Ramos (cell line): Measurements from ENCODE around the gene DCBLD1.

ENCODE experiments used
- in situ Hi-C: fragments of 300-500 bp; cut with MboI; formaldehyde crosslinking; loops from one replicate; pipeline ENCODE4 v1.14.3; 2022; ENCODE audit warnings: low sequenced_read_pairs; ENCODE audit not compliant: unreplicated experiment

DCBLD1 gene

DNA sequence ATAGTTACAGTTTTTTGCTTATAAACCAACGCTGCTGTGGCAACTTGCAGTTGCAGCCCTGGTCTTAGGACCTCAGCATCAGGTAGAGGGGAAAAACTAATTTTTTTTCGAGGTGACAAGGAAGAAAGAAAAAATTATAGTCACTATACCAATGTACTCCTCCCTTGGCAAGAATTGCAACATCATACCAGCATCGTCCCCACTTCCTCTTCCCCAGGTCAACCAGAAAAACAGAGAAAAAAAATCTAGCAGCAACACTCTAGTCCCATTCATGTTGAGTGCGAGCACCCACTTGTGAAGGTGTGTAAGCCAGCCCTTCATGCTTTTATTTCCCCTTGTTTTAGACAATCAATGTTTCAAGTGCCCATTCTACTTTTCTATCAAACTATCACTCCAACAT is 13.1 kb upstream of the DCBLD1 start:
- in situ Hi-C loops = no loop called here

DNA sequence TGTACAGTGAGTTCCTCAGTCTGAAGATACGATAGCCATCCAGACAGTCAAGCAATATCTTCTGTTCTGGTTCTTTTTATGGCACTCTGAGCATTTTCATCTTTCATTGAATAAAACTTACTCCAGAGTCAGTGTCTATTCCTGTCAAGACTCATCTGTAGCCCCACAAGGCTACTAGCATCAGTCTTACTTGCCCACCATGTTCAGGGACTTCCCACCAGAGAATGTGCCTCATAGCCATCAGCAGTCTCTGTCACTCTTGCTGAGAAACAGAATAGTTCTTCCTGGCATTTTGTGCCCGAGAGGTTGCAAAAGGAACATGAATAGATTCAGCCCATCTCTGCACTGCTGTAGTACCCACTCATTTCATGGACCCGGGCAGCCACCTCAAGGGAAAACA is 12.7 kb upstream of the DCBLD1 start:
- in situ Hi-C loops = no loop called here

DNA sequence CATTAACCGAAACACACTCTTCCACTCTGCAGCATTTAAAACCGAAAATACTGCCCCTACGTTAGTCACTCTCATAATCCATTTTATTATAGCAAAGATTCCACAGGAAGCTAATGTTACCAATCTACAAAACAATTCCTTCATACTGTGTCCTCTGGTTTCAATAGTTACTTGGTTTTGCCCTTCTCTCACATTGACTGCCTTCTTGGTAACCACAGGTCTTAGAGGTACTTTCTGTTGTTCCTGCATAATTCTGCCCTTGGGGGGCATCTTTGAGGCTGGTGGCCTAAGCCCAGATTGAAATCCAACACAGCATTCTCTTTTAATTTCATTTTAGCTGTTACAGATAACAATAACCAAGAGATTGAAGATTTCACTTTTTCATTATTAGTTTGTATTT is 9.8 kb upstream of the DCBLD1 start:
- in situ Hi-C loops = no loop called here

DNA sequence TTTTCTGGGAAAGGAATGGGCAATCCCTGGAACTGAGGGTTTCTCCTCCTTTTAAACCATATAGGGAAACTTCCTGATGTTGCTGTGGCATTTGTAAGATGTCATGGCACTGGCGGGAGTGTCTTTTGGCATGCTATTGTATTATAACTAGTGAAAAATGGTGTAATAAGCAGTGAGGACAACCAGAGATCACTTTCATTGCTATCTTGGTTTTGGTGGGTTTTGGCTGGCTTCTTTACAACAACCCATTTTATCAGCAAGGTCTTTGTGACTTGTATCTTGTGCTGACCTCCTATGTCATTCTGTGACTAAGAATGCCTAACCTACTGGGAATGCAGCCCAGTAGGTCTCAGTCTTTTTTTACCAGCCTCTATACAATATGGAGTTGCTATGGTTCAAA is 9.1 kb upstream of the DCBLD1 start:
- in situ Hi-C loops = no loop called here

DNA sequence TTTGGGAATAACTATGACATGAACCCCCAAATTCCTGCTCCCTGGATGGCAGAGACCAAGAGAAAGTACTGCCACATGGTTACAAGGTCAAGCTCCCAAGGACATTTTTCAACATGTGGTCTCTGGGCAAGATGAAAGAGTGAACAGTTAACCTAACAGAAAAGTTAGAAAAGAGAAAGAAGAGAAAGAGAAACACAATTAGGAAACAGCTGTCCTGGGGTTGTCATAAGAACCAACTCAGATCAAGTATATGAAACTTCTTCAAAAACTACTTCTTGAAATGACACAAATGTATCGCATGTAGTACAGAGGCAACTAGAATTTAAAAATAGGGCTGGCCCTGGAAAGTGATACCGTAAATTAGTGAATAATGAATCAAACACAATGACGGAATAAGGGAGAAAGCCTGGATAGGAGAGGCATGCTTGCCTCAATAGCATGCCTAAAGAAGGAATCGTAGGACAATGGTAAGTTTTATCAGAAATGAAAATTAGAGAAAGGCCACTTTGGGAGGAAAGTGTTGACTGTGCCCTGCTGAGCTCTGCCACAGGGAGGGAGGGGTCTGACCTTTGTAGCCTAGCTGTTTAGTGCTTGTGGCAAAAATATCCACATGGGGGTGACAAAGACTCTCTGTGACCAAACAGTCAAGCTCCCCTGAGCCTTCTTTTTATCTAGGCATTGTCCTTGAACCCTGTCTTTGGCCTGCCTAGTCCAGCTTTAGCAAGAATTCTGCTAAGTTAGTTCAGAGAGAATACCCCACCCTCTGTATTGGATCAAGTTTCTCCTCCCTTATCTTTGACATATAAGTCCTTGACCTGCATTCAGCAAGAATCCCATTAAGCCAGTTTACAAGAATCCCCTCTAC is 4.3 kb upstream of the DCBLD1 start:
- in situ Hi-C loops = no loop called here

DNA sequence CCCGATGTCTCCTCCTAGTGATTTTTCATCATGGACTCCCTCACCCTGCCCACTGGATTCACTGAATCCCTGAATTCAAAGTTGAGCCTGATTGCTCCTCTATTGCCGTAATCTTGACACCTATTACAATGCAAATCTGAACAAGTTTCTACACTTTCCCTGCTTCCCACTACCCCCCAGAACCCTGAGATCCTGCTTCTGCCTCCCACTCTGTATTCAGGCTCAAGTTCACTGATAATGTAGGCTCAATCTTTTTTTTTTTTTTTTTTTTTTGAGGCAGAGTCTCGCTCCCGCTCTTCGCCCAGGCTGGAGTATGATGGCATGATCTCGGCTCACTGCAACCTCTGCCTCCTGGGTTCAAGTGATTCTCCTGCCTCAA is 3.6 kb upstream of the DCBLD1 start:
- in situ Hi-C loops = no loop called here

DNA sequence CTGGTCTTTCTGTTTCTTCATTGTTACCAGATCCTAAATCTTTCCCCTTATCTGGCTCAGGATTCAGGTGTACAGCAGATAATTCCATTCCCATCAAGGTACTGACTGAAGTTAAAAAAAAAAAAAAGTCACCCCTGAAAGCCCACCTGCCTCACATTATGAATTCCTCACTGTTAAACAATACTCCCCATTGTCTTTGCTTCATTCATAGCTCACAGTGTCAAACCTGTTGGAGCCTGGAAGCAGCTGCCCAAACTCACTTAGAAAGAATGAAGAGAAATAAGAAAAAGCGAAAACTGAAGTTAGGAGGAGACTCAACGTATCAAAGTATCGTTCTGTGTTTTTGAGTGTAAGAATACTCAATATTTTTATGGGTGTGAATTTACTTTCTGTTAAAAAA is 1.8 kb upstream of the DCBLD1 start:
- in situ Hi-C loops = no loop called here

DNA sequence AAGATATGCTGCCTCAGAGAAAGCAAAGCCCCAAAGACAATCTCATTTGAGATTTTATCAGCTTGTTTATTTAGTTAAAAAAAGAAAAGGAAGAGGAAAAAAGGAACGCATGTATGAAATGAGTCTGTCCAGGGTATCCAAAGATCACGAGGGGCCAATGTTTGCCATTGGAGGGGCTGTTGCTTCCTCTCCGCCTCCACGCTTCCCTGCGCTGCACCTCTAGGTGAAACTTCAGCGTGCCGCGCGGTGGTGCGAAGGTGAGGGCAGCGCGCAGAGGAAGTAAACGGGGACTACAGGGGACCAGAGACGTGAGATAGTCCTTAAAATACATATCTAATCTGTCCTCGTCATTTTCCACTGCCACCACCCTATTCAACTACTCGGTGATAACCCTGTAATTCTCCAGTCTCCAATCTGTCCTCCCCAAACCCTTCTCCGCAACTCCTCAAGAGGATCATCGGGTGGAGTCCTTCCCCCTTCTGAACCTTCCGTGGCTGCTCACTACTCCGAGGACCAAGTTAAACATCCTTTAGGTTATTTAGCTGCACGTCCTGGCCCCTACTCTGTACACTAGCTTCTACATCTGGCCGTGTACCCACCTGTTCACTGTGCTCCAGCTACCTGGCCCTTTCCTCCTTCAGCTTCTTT is 1.1 kb upstream of the DCBLD1 start:
- in situ Hi-C loops = no loop called here

DNA sequence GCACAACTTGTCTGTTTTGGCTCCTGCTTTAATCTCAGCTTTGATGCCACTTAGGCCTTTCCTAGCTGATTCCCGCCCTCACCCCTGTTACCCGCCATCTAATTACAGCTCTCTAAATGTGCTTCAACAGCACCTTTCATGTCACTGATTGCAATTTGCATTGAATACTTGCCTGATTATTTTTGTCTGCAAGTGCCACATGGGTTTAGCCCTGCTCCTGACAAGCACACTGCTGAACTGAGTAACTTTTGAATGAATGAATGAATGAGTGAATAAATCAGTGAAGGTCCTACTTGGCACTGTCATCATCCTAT is 591 bp upstream of the DCBLD1 start:
- in situ Hi-C loops = no loop called here

DNA sequence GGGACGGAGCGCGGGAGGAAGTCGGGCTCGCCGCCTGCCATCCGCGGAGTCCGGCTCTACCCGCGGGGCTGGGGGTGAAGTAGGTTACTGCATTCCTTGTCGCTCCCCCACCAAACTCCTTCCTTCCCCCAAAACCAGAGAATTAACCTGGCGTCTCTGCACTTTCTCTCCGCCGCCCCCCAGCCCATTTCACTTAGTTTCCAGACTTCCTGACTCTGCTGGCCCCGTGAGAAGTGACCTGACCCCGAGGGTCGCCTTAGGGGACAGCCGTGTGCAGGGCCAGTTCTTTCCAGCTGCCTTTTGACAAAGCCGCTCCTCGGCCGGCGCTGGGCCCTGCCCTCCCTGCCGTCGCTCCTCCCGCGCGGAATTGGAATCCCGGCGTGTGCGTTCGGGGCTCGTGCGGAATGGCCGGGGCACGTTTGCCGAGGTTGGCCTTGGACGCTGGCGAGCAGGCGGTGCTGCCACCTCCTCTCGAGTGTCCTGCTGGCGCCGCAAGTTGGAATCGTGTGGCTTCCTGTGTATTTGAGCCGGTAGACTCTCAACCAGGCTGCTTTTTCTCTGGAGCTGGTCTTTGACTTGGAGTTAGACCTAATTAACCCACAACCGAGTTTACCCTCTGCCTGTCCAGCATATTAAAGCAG is 650 bp downstream of the DCBLD1 start:
- in situ Hi-C loops = no loop called here

DNA sequence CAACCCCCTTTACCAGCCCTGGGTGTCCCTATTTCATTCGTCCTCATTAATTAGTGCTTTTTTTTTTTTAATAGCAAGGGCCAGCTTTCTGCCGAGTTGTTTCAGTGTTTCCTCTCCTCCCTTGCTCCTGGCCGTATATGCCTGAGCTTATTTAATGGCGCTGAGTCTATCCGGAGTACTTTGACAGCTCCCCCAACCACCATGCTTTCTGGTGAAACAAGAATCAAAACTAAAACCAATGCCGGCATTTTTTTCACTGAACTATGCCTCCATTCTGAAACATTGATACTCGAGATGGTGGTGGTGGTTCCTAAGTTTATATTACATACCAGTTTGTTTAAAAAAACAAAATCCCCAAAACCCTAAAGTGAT is 1.2 kb downstream of the DCBLD1 start:
- in situ Hi-C loops = no loop called here

DNA sequence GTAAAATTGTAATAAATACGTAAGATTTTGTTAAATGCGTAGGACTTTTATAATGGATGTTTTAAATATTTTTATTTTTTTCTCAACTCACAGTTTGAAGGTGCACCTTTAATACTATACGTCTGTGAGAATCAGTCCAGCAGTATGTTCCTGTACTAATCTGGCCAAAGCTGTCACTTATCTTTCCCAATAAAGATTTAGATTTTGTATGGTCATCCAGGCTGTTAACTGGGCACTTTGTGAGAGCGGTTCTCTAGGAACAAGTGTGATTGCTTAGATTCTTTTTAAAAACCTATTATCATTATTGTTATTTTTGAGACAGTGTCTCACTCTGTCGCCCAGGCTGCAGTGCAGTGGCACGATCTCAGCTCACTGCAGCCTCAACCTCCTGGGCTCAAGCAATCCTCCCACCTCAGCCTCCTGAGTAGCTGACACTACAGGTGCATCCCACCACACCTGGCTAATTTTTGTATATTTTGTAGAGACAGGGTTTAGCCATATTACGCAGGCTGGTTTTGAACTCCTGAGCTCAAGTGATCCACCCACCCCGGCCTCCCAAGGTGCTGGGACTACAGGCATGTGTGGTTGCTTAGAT is 1.7 kb downstream of the DCBLD1 start:
- in situ Hi-C loops = no loop called here

DNA sequence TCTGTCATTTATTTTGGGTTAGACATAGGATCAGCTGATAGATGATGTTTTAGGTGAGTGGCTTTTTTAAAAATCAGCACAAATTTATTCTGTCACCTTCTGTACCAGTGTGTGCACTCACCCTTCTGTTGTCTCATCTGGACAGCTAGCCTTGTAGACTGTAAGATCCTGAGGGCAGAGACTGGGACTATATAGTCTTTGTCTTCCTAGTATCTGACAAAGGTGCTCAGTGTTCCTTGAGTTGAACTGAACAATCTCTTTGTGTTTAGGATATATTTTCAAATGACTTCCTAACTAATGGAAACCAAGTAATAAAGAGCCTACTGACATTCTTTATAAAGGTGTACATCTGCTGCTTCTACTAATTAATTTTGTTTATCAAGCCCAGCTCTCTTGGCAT is 3.0 kb downstream of the DCBLD1 start:
- in situ Hi-C loops = no loop called here

DNA sequence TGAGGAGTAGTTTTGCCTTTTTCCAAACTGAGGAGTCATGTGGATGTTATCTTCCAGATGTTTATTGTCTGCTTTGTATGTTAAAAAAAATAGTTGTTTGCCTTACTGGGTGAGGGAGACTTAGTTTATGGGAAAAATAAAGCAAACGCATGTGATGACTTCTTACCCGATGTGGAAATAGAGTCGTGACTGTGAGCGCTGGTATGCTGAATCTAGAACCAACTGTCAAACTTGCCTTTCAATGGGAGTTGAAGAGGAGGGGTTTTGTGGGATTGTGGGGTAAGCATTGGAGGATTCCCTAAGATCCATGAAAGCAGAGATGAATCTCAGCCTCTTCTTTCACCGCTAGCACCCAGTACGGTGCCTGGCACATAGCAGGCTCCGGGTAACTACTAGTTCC is 5.3 kb downstream of the DCBLD1 start:
- in situ Hi-C loops = no loop called here

DNA sequence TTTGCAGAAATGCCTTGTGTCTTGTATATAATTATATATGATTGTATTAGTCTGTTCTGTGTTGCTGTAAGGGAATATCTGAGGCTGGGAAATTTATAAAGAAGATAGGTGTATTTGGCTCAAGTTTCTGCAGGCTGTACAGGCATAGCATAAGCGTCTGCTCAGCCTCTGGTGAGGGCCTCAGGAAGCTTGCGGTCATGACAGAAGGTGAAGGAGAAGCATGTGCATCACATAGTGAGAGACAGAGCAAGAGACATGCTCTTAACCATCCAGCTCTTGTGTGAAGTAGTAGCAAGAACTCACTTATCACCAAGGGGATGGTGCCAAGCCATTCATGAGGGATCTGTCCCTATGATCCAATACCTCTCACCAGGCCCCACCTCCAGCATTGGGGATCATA is 6.5 kb downstream of the DCBLD1 start:
- in situ Hi-C loops = no loop called here

DNA sequence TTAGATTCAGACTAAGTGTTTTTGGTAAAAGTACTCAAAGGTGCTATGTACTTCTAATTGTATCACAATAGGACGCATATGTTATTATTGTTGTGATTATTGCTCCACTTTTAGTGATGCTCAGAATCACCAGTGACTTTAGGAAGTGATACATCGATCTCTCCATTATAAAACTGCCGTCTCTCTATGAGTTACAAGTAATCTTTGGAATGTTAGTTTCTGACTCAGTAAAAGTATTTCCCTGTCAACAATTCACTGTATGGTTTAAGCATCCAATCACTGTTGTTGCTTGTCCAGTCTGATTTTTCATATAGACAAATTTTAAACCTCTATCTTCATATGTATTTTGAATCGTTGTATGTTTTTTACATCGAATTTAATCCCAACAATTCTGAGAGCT is 9.4 kb downstream of the DCBLD1 start:
- in situ Hi-C loops = no loop called here

DNA sequence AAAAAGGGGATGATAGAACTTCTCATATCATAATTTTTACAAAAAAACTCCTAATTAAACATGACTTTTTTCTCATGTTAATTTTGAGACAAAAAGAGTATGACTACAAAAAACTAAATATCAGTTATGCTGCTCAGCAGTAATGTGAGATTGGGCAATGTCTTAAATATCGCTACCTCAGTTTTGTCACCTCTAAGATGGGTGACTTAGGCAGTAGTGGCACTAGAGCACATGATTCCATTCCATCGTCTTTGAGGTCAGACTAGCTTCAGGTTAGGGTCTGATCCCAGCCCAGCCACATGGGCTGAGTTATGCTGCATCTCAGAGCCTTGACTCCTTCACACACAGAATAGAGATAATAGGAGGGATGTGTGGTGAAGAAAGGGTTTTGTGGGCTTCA is 11.0 kb downstream of the DCBLD1 start:
- in situ Hi-C loops = no loop called here

DNA sequence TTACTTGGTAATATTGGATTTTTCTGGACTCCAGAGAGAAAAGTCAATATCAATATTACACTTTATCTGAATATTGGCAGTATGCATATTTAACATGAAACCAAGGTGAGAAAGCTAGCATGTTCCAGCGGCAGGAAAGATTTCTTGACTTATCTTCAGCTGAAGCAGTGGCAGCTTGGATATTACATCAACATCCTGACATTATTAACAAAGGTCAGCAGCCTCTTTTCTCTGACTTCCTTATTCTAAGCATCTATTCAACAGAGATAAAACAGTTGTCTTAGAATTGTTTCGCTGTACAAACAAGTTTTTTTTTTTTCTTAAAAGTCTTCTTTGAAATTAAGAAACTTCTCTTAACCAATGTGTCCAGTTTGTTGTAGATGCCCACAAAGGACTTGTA is 11.8 kb downstream of the DCBLD1 start:
- in situ Hi-C loops = no loop called here

DNA sequence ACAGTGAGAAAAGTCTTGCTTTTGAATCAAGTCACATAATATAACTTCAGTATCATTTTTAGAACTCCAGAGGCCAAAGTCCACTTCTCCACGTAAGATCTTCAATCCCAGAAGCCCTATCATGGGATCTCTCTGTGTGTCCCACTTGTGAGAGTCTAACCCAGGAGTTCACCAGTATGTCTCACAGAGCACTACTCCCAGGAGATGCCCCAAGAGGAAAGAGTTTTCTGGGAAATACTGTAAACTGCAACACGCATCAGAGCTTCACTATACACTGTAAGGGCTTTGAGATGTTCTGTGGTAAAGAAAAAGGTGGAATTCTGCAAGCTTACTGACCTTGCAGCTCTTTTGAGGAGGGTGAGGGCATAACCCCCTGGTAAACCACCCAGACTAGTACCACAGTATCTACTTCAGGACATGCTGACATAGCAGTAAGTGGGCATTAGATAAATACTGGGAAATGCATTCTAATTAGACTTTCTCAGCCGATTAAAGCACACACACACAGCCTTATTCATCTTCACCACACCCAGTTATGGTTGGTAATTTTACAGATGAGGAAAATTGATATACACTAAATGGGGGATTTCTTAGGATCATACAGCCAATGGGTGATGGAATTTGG is 12.3 kb downstream of the DCBLD1 start:
- in situ Hi-C loops = no loop called here

DNA sequence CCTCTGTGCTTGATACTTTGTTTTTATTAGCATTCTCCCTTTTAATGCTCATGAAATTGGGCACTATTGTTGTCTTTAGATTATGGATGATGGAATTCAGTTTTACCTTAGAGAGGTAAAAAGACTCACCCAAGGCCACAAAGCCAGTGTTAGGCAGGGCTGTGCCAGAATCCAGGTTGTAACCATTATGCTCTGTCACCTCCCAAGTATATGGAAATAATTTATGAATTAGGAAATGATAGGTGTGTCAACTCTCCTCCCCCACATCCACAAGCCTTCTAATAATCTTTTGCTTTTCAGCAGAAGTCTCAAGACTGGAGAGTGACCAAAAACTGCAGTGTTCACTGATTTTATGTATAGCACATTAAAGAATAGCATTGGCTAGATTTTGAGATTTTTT is 13.0 kb downstream of the DCBLD1 start:
- in situ Hi-C loops = no loop called here

DNA sequence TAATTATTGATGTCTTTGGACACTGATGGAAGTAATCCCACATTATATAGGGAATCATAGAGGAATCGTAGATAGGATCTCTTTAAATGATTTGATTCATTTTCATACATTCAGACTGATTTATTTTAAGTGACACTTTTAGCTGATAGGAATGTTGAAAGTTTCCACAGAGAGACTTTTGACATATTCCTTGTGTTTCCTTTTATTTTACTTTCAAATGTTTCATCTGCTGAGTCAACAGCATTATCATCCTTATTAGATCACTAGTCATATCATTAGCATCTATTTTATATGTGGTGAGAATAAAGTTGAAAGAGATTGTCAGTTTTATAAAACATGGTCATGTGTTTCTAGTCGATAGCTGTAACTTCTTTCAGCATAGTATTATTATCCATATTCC is 13.4 kb downstream of the DCBLD1 start:
- in situ Hi-C loops = no loop called here
